ENCODE data around the gene PDLIM5. TPM values are rescaled to one million over a fixed set of nuclear protein-coding genes. Genes with fewer than 3 reads are reported as not detected.

Gene PDLIM5
- total RNA-seq, 1 experiment from 2014 or later = 58.0 TPM

DNA sequence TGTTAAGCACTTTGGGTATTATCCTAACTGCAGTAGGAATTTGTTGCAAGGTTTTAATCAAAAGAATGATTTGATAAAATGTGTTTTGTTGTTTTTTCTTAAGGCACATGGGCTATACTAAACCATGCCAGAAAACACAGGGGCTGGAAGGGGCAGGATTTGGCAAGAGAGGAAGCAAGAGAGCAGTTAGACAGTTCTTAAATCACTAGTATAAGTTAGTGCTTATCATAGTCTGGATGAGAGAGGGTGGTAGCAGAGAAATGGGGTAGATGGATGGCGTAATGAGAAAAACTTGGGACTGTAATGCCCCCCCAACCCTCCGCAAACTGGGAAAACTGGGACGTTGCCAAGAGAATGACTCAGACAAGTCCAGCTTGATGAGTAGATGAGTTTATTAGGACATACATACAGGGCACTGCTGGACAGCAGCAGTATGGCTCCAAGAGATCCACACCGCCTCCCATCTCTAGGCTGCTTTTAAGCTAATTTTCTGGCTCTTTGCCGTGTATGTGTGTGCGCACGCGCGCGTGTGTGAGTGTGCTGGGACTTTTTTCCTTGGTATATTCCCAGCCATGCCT lies 151.5 kb downstream of the PDLIM5 start:
- Histone ChIP-seq H2BK12ac (ENCODE audit: insufficient read length, low read depth, low read length) (no peak overlapping the region), H3K18ac (ENCODE audit: insufficient read length, low read depth, low read length) (no peak overlapping the region), H4K20me1 (ENCODE audit: control insufficient read depth, insufficient read depth, insufficient read length) (no peaks in the 10 kb centered on the region), H2AFZ (ENCODE audit: low read length) (no peak overlapping the region), H3K79me2 (ENCODE audit: insufficient read depth, low read length) (no peaks in the 10 kb centered on the region), H2BK20ac (ENCODE audit: low read depth, low read length, poor library complexity, severe bottlenecking) (no peak overlapping the region), H4K8ac (replicated peaks; ENCODE audit: insufficient read length, low read depth, low read length) (no peak overlapping the region), H3K27ac (ENCODE audit: insufficient read length, low read depth, low read length) (no peak overlapping the region), H3K27me3 (ENCODE audit: insufficient read depth, low read length) (no peaks in the 10 kb centered on the region), H2AK5ac (ENCODE audit: insufficient read length, low read length) (no peak overlapping the region), H2BK5ac (ENCODE audit: insufficient read length, low read length) (no peak overlapping the region), H2BK15ac (ENCODE audit: low read depth, low read length) (no peak overlapping the region), H3K9me3 (ENCODE audit: control insufficient read depth, low read depth, low read length) (no peaks in the 10 kb centered on the region), H4K5ac (ENCODE audit: insufficient read length, low read depth, low read length) (no peak overlapping the region), H4K91ac (ENCODE audit: insufficient read length, low read depth, low read length) (no peak overlapping the region), H3K23ac (ENCODE audit: insufficient read length, low read depth, low read length) (no peak overlapping the region), H3K4me2 (ENCODE audit: insufficient read depth, insufficient read length, low read length) (no peak overlapping the region), H3T11ph (ENCODE audit: low read length) (no peak overlapping the region), H3K56ac (ENCODE audit: insufficient read length, low read depth, low read length) (no peak overlapping the region), H2BK120ac (ENCODE audit: low read depth, low read length, poor library complexity, severe bottlenecking) (no peak overlapping the region), H3K23me2 (ENCODE audit: insufficient read length, low read depth, low read length, poor library complexity, severe bottlenecking) (no peaks in the 10 kb centered on the region), H3K4me1 (ENCODE audit: insufficient read depth, low read length) (no peaks in the 10 kb centered on the region), H3K14ac (ENCODE audit: insufficient read depth, low read length) (no peak overlapping the region), H3K4ac (ENCODE audit: low read depth, low read length) (no peak overlapping the region), H3K9ac (ENCODE audit: extremely low read depth, insufficient read length, low read length) (no peak overlapping the region), H3K79me1 (ENCODE audit: insufficient read depth, low read depth, low read length, poor library complexity, severe bottlenecking) (no peaks in the 10 kb centered on the region)
- no peak for DNase-seq
- no peaks in the 10 kb centered on the region for H3K27me3 Mint-ChIP-seq (ENCODE audit: low read depth)
- H3K4me3 Mint-ChIP-seq = no peak overlapping the region
- 0 out of 7 replicates have a peak overlapping the region, but pooled peaks of 1 of the 3 experiments have one; percentile 9 for H3K27ac Mint-ChIP-seq
- no peaks in the 10 kb centered on the region for H3K9me3 Mint-ChIP-seq
- H3K36me3 Mint-ChIP-seq (ENCODE audit: insufficient read depth in 1 of 3, low read depth in 3 of 3) = no peaks in the 10 kb centered on the region
- TF ChIP-seq, protein P1, sequence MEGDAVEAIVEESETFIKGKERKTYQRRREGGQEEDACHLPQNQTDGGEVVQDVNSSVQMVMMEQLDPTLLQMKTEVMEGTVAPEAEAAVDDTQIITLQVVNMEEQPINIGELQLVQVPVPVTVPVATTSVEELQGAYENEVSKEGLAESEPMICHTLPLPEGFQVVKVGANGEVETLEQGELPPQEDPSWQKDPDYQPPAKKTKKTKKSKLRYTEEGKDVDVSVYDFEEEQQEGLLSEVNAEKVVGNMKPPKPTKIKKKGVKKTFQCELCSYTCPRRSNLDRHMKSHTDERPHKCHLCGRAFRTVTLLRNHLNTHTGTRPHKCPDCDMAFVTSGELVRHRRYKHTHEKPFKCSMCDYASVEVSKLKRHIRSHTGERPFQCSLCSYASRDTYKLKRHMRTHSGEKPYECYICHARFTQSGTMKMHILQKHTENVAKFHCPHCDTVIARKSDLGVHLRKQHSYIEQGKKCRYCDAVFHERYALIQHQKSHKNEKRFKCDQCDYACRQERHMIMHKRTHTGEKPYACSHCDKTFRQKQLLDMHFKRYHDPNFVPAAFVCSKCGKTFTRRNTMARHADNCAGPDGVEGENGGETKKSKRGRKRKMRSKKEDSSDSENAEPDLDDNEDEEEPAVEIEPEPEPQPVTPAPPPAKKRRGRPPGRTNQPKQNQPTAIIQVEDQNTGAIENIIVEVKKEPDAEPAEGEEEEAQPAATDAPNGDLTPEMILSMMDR (conservative IDR thresholded peaks at IDR 0.05) = no peak
- WGBS (ENCODE audit: extremely low coverage, insufficient read length, low lambda C conversion rate) = no CpG with 5 or more reads among the region's 10 CpGs
- no peaks in the 10 kb centered on the region for H3K4me1 Mint-ChIP-seq

Data from H9 (cell line).